Skeletal muscle satellite cell (primary cell): ENCODE data around the gene PI4KB.

Experiments used
- H3K27me3 ChIP-seq: 2 replicates; pipeline ENCODE4 v1.7.0; 2013; ENCODE audit warnings: low read length; ENCODE audit not compliant: control insufficient read depth, insufficient read depth
- H3K36me3 ChIP-seq: 2 replicates; pipeline ENCODE4 v1.7.0; 2013; ENCODE audit warnings: mild to moderate bottlenecking, control low read depth, low read length; ENCODE audit not compliant: insufficient read depth
- H3K4me1 ChIP-seq: 2 replicates; pipeline ENCODE4 v1.7.0; 2013; ENCODE audit warnings: low read length; ENCODE audit not compliant: control insufficient read depth, insufficient read depth
- H3K4me2 ChIP-seq: 2 replicates; pipeline ENCODE4 v1.7.0; 2013; ENCODE audit warnings: mild to moderate bottlenecking, low read length
- H3K4me3 ChIP-seq: 2 replicates; pipeline ENCODE4 v1.7.0; 2013; ENCODE audit warnings: low read length
- H3K9ac ChIP-seq: 2 replicates; pipeline ENCODE4 v1.7.0; 2013; ENCODE audit warnings: mild to moderate bottlenecking, low read depth, low read length, moderate library complexity
- H3K9me3 ChIP-seq: replicated peaks from 2 replicates; pipeline ENCODE4 v1.7.0; 2013; ENCODE audit warnings: mild to moderate bottlenecking, control low read depth, low read length

PI4KB gene

GRCh38 chr1:151315565-151316235 is 11.5 kb downstream of the PI4KB start:
- Histone ChIP-seq H3K4me3 (no peak overlapping the region), H3K36me3 (peaks cover 55% of the 10 kb centered on the region), H3K27me3 (no peaks in the 10 kb centered on the region), H3K9me3 (no peaks in the 10 kb centered on the region), H3K4me1 (peaks cover 39% of the 10 kb centered on the region), H3K4me2 (no peak overlapping the region), H3K9ac (no peak overlapping the region)

GRCh38 chr1:151314137-151314875 is 12.9 kb downstream of the PI4KB start:
- Histone ChIP-seq H3K36me3 (peaks cover 52% of the 10 kb centered on the region), H3K4me1 (peaks cover 52% of the 10 kb centered on the region), H3K27me3 (no peaks in the 10 kb centered on the region), H3K4me3 (no peak overlapping the region), H3K4me2 (peak overlapping the region; percentile 34), H3K9me3 (no peaks in the 10 kb centered on the region), H3K9ac (no peak overlapping the region)

GRCh38 chr1:151313501-151313900 is 13.7 kb downstream of the PI4KB start:
- Histone ChIP-seq H3K4me3 (no peak overlapping the region), H3K4me2 (peak overlapping the region; percentile 34), H3K9me3 (no peaks in the 10 kb centered on the region), H3K36me3 (peaks cover 52% of the 10 kb centered on the region), H3K9ac (no peak overlapping the region), H3K27me3 (no peaks in the 10 kb centered on the region), H3K4me1 (peaks cover 52% of the 10 kb centered on the region)

- Histone ChIP-seq H3K9me3 (no peaks in the 10 kb centered on the region), H3K4me3 (no peak overlapping the region), H3K27me3 (no peaks in the 10 kb centered on the region), H3K9ac (no peak overlapping the region), H3K36me3 (peaks cover 54% of the 10 kb centered on the region), H3K4me2 (no peak overlapping the region), H3K4me1 (peaks cover 52% of the 10 kb centered on the region)
Measured at GRCh38 chr1:151312826-151313225, 14.4 kb downstream of the PI4KB start.

GRCh38 chr1:151312411-151312810 is 14.8 kb downstream of the PI4KB start:
- H3K27me3 ChIP-seq: no peaks in the 10 kb centered on the region
- peak overlapping the region; percentile 52 for H3K9ac ChIP-seq
- H3K4me1 ChIP-seq: peaks cover 52% of the 10 kb centered on the region
- peak overlapping the region; percentile 29 for H3K4me3 ChIP-seq
- peaks cover 54% of the 10 kb centered on the region for H3K36me3 ChIP-seq
- no peaks in the 10 kb centered on the region for H3K9me3 ChIP-seq
- peak overlapping the region; percentile 68 for H3K4me2 ChIP-seq

- Histone ChIP-seq H3K4me1 (peaks cover 52% of the 10 kb centered on the region), H3K4me2 (peak overlapping the region; percentile 68), H3K27me3 (no peaks in the 10 kb centered on the region), H3K4me3 (peak overlapping the region; percentile 29), H3K36me3 (peaks cover 56% of the 10 kb centered on the region), H3K9me3 (no peaks in the 10 kb centered on the region), H3K9ac (peak overlapping the region; percentile 52)
Measured at GRCh38 chr1:151311589-151312331, 15.5 kb downstream of the PI4KB start.

GRCh38 chr1:151311011-151311410 is 16.2 kb downstream of the PI4KB start:
- H3K9ac ChIP-seq: no peak overlapping the region
- H3K4me3 ChIP-seq: no peak overlapping the region

GRCh38 chr1:151309811-151310323 is 17.3 kb downstream of the PI4KB start:
- H3K27me3 ChIP-seq: no peaks in the 10 kb centered on the region
- H3K4me3 ChIP-seq: no peak overlapping the region
- no peaks in the 10 kb centered on the region for H3K9me3 ChIP-seq
- H3K9ac ChIP-seq: peak overlapping the region; percentile 18
- peaks cover 52% of the 10 kb centered on the region for H3K4me1 ChIP-seq
- no peak overlapping the region for H3K4me2 ChIP-seq
- peaks cover 59% of the 10 kb centered on the region for H3K36me3 ChIP-seq

More at GRCh38 chr1:151311011-151311410, 16.2 kb downstream of the PI4KB start:
- H3K9me3 ChIP-seq: no peaks in the 10 kb centered on the region
- H3K27me3 ChIP-seq: no peaks in the 10 kb centered on the region
- H3K36me3 ChIP-seq: peaks cover 57% of the 10 kb centered on the region
- peaks cover 52% of the 10 kb centered on the region for H3K4me1 ChIP-seq
- peak overlapping the region; percentile 49 for H3K4me2 ChIP-seq

GRCh38 chr1:151294742-151295462 is 32.3 kb downstream of the PI4KB start:
- Histone ChIP-seq H3K4me3 (no peak overlapping the region), H3K4me2 (no peak overlapping the region), H3K4me1 (no peaks in the 10 kb centered on the region), H3K27me3 (no peaks in the 10 kb centered on the region), H3K9me3 (no peaks in the 10 kb centered on the region), H3K36me3 (peaks cover 84% of the 10 kb centered on the region), H3K9ac (no peak overlapping the region)

GRCh38 chr1:151293093-151293492 is 34.1 kb downstream of the PI4KB start:
- Histone ChIP-seq H3K4me3 (no peak overlapping the region), H3K36me3 (peaks cover 83% of the 10 kb centered on the region), H3K9ac (no peak overlapping the region), H3K4me1 (no peaks in the 10 kb centered on the region), H3K9me3 (no peaks in the 10 kb centered on the region), H3K27me3 (no peaks in the 10 kb centered on the region), H3K4me2 (no peak overlapping the region)
